Neural cell (in vitro differentiated cells): ENCODE measurements around the gene GLUD2. TPM values are rescaled to one million over a fixed set of nuclear protein-coding genes. Genes with fewer than 3 reads are reported as not detected.

Experiments used
- H2AFZ ChIP-seq: fragments of 200-600, 300-800 bp; sonication (generic), shearing (Covaris generic); 2 replicates; pipeline ENCODE4 v1.6.0; 2014; ENCODE audit warnings: low read depth, mild to moderate bottlenecking, antibody characterized with exemption, low read length, moderate library complexity
- H3F3A ChIP-seq: fragments of 200-600 bp; shearing (Covaris generic); 2 replicates; pipeline ENCODE4 v1.6.1; 2016; ENCODE audit warnings: mild to moderate bottlenecking, moderate library complexity, mixed read lengths, antibody characterized with exemption, low read length; ENCODE audit not compliant: insufficient read depth, poor library complexity, severe bottlenecking
- H3K27ac ChIP-seq: fragments of 200-600, 300-800 bp; sonication (generic), shearing (Covaris generic); 2 replicates; pipeline ENCODE4 v1.5.1; 2014; ENCODE audit warnings: mild to moderate bottlenecking, low read length, moderate library complexity
- H3K27me3 ChIP-seq: fragments of 300-800, 200-600 bp; sonication (generic), shearing (Covaris generic); 2 replicates; pipeline ENCODE4 v1.6.0; 2014; ENCODE audit warnings: mild to moderate bottlenecking, low read depth, low read length, moderate library complexity; ENCODE audit not compliant: insufficient read depth
- H3K36me3 ChIP-seq: fragments of 300-800, 200-600 bp; sonication (generic), shearing (Covaris generic); 2 replicates; pipeline ENCODE4 v1.5.1; 2014; ENCODE audit warnings: mild to moderate bottlenecking, antibody characterized with exemption, low read length, moderate library complexity; ENCODE audit not compliant: insufficient read depth
- H3K4me2 ChIP-seq: fragments of 300-800, 200-600 bp; sonication (generic), shearing (Covaris generic); 2 replicates; pipeline ENCODE4 v1.6.0; 2014; ENCODE audit warnings: mild to moderate bottlenecking, low read length
- H3K4me3 ChIP-seq: fragments of 300-800, 200-600 bp; sonication (generic), shearing (Covaris generic); 2 replicates; pipeline ENCODE4 v1.5.1; 2014; ENCODE audit warnings: mild to moderate bottlenecking, low read length, moderate library complexity
- H3K79me2 ChIP-seq: fragments of 200-600 bp; shearing (Covaris generic); replicated peaks from 2 replicates; pipeline ENCODE4 v1.6.0; 2014; ENCODE audit warnings: mild to moderate bottlenecking, low read length, moderate library complexity; ENCODE audit not compliant: insufficient read depth
- H3K9ac ChIP-seq: fragments of 300-800, 200-600 bp; sonication (generic), shearing (Covaris generic); 2 replicates; pipeline ENCODE4 v1.6.1; 2016; ENCODE audit warnings: mild to moderate bottlenecking, low read length, mixed read lengths
- H3K9me2 ChIP-seq: fragments of 200-600 bp; shearing (Covaris generic); 2 replicates; pipeline ENCODE4 v1.6.1; 2016; ENCODE audit warnings: mild to moderate bottlenecking, low read length, mixed read lengths; ENCODE audit not compliant: insufficient read depth
- H3K9me3 ChIP-seq: fragments of 200-600, 300-800 bp; sonication (generic), shearing (Covaris generic); 2 replicates; pipeline ENCODE4 v1.6.1; 2016; ENCODE audit warnings: mild to moderate bottlenecking, mixed run types, low read length, moderate library complexity, mixed read lengths
- H4K20me1 ChIP-seq: fragments of 200-600 bp; shearing (Covaris generic); 2 replicates; pipeline ENCODE4 v1.6.1; 2016; ENCODE audit warnings: mild to moderate bottlenecking, mixed run types; ENCODE audit not compliant: insufficient read depth
- CTCF ChIP-seq: fragments of 450-650 bp; IDR thresholded peaks from 2 replicates; pipeline ENCODE4 v1.5.1; 2014; ENCODE audit warnings: antibody characterized with exemption, mild to moderate bottlenecking, moderate library complexity; ENCODE audit not compliant: poor library complexity, severe bottlenecking
- EP300 ChIP-seq: fragments of 450-650 bp; conservative IDR thresholded peaks from 2 replicates; pipeline ENCODE4 v1.6.1; 2014; ENCODE audit warnings: antibody characterized with exemption, mild to moderate bottlenecking, moderate library complexity; ENCODE audit not compliant: poor library complexity, severe bottlenecking
- EZH2 ChIP-seq: fragments of 200-600, 300-800 bp; shearing (Covaris generic), sonication (generic); IDR thresholded peaks from 2 replicates; pipeline ENCODE4 v1.6.1; 2014; ENCODE audit warnings: antibody characterized with exemption, low read length, borderline replicate concordance, mild to moderate bottlenecking; ENCODE audit not compliant: insufficient read depth, poor library complexity, severe bottlenecking
- MXI1 ChIP-seq: fragments of 450-650 bp; conservative IDR thresholded peaks from 2 replicates; pipeline ENCODE4 v1.6.1; 2014; ENCODE audit warnings: antibody characterized with exemption, mild to moderate bottlenecking; ENCODE audit not compliant: poor library complexity, severe bottlenecking
- POLR2AphosphoS5 ChIP-seq: IDR thresholded peaks from 2 replicates; pipeline ENCODE4 v1.6.1; 2012
- RAD21 ChIP-seq: fragments of 450-650 bp; conservative IDR thresholded peaks from 2 replicates; pipeline ENCODE4 v1.6.1; 2014; ENCODE audit warnings: antibody characterized with exemption, mild to moderate bottlenecking, moderate library complexity
- REST ChIP-seq: IDR thresholded peaks from 2 replicates; pipeline ENCODE4 v1.6.1; 2012; ENCODE audit warnings: borderline replicate concordance
- SMC3 ChIP-seq: fragments of 450-650 bp; conservative IDR thresholded peaks from 2 replicates; pipeline ENCODE4 v1.6.1; 2014; ENCODE audit warnings: antibody characterized with exemption, mild to moderate bottlenecking, moderate library complexity; ENCODE audit not compliant: poor library complexity
- TAF1 ChIP-seq: IDR thresholded peaks from 2 replicates; pipeline ENCODE4 v1.6.1; 2012; ENCODE audit warnings: low read depth
- polyA plus RNA-seq: library from polyadenylated mRNA; depleted of rRNA; stranded (reverse); fragments of >200 nt; gene quantifications from 2 replicates; pipeline ENCODE4 v1.2.3, GENCODE V29; 2014

The GLUD2 gene
- polyA plus RNA-seq, 1 donor from 2014 or later, result 0.35 TPM

GRCh38 chrX:121011254-121011653 lies 36.2 kb upstream of the GLUD2 start:
- no peak overlapping the region for H3K4me3 ChIP-seq
- H3K4me2 ChIP-seq, result no peak overlapping the region
- H3K9me3 ChIP-seq, result no peaks in the 10 kb centered on the region
- H3F3A ChIP-seq, result no peaks in the 10 kb centered on the region
- H2AFZ ChIP-seq, result no peak overlapping the region
- H3K27me3 ChIP-seq, result no peaks in the 10 kb centered on the region
- H3K27ac ChIP-seq, result no peak overlapping the region
- TF ChIP-seq MXI1 (no peak), TAF1 (no peak), RAD21 (no peak), CTCF (no peak), EP300 (no peak), SMC3 (no peak), POLR2AphosphoS5 (no peak), EZH2 (no peak)
- H3K79me2 ChIP-seq, result no peaks in the 10 kb centered on the region
- no peaks in the 10 kb centered on the region for H4K20me1 ChIP-seq
- no peak overlapping the region for H3K9ac ChIP-seq
- H3K9me2 ChIP-seq, result no peaks in the 10 kb centered on the region
- H3K36me3 ChIP-seq, result no peaks in the 10 kb centered on the region

- Histone ChIP-seq H3K79me2 (no peaks in the 10 kb centered on the region), H3F3A (no peaks in the 10 kb centered on the region), H3K27ac (no peak overlapping the region), H3K9me3 (no peaks in the 10 kb centered on the region), H3K9ac (no peak overlapping the region), H4K20me1 (no peaks in the 10 kb centered on the region), H3K9me2 (no peaks in the 10 kb centered on the region), H3K36me3 (no peaks in the 10 kb centered on the region), H3K4me3 (no peak overlapping the region), H3K4me2 (no peak overlapping the region), H3K27me3 (no peaks in the 10 kb centered on the region), H2AFZ (no peak overlapping the region)
- TF ChIP-seq EZH2 (no peak), EP300 (no peak), TAF1 (no peak), POLR2AphosphoS5 (no peak), CTCF (no peak), SMC3 (no peak), RAD21 (no peak), MXI1 (no peak), REST (no peak)
Measured at GRCh38 chrX:121013897-121014455, 33.4 kb upstream of the GLUD2 start.
